C4-2B (cell line): ENCODE results near the gene NLE1.
"Not testable (repeated sequence)": the region's sequence is repeated elsewhere in the genome, so short reads cannot be mapped to it uniquely, and the experiment has no call there.

Source experiments
- H3K27ac ChIP-seq: fragments of 450-650 bp; 2 replicates; pipeline ENCODE4 v1.5.1; 2017
- CTCF ChIP-seq: fragments of 450-650 bp; conservative IDR thresholded peaks from 2 replicates; pipeline ENCODE4 v1.5.1; 2017; ENCODE audit warnings: mild to moderate bottlenecking
- ZFX ChIP-seq: fragments of 450-650 bp; IDR thresholded peaks from 2 replicates; pipeline ENCODE4 v1.6.1; 2017

The NLE1 gene

GRCh38 chr17:35161281-35161761, 19.2 kb upstream of the NLE1 start:
- no peak for TF ChIP-seq CTCF
- TF ChIP-seq ZFX: no peak
- H3K27ac ChIP-seq: no peak overlapping the region

DNA sequence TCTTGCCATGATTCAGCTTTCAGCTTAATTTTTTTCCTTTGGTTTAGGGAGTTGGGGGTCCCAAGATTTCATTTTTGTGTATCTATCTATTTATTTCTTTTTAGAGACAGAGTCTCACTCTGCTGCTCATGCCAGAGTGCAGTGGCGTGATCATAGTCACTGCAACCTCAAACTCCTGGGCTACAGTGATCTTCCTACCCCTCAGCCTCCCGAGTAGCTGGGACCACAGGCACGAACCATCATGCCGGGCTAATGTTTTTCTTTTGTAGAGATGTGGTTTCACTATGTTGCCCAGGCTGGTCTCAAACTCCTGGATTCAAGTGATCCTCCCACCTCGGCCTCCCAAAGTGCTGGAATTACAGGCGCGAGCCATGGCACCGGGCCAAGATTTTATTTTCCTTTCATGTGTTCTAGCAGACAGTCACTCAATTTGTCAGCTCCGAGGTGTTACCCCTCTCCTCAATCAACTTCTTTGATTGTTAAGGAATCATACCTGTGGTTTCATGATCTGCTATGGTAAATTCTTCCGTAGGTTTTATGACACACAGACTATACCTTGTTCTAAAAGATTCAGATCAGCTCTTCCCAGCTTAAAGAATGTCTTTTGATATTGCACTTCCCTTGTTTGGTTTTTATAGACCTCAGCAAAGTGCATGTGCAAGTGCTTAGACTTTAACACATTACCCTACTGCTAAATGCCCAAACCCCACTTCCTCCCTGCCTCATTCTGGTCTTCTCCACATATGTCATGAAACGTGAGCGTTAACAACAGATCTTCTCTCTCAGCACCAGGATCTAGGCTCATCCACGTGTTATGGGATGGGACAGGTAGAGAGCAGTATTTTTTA, 18.5 kb upstream of the NLE1 start:
- no peak overlapping the region for H3K27ac ChIP-seq
- TF ChIP-seq ZFX (no peak), CTCF (no peak)

- TF ChIP-seq CTCF (no peak), ZFX (no peak)
- H3K27ac ChIP-seq: no peak overlapping the region
These were observed 17.8 kb upstream of the NLE1 start for GRCh38 chr17:35159940-35160339.

GRCh38 chr17:35155246-35155645, 13.1 kb upstream of the NLE1 start:
- TF ChIP-seq CTCF: no peak
- no peak for TF ChIP-seq ZFX

GRCh38 chr17:35154196-35155165, 12.4 kb upstream of the NLE1 start:
- no peak overlapping the region for H3K27ac ChIP-seq
- no peak for TF ChIP-seq ZFX
- no peak for TF ChIP-seq CTCF

More at GRCh38 chr17:35155246-35155645, 13.1 kb upstream of the NLE1 start:
- H3K27ac ChIP-seq: no peak overlapping the region

GRCh38 chr17:35152421-35153140, 10.5 kb upstream of the NLE1 start:
- TF ChIP-seq ZFX (no peak), CTCF (no peak)
- H3K27ac ChIP-seq: no peak overlapping the region

DNA sequence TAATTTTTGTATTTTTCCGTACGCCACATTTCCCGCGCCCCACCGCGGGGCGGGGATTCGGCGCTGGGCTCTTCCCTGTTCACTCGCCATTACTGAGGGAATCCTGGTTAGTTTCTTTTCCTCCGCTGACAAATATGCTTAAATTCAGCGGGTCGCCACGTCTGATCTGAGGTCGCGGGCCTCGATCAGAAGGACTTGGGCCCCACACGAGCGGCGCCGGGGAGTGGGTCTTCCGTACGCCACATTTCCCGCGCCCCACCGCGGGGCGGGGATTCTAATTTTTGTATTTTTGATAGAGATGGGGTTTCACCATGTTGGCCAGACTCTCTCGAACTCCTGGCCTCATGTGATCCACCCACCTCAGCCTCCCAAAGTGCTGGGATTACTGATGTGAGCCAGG, 9.0 kb upstream of the NLE1 start:
- H3K27ac ChIP-seq: not testable (repeated sequence)
